Smooth muscle cell (in vitro differentiated cells): ENCODE measurements around the gene GNB1. TPM values are rescaled to one million over a fixed set of nuclear protein-coding genes. Genes with fewer than 3 reads are reported as not detected.

Experiments used
- DNase-seq: peaks from one replicate; lab custom pipeline; 2025; ENCODE audit not compliant: unreplicated experiment; lab: John Stamatoyannopoulos, UW
- H2AFZ ChIP-seq: fragments of 200-600 bp; sonication (generic); 2 replicates; pipeline ENCODE4 v1.6.0; 2016; ENCODE audit warnings: antibody characterized with exemption, low read depth, mild to moderate bottlenecking
- H3F3A ChIP-seq: fragments of 200-600 bp; sonication (generic); 2 replicates; pipeline ENCODE4 v1.6.0; 2017; ENCODE audit warnings: antibody characterized with exemption, low read depth
- H3K27ac ChIP-seq: fragments of 200-600 bp; sonication (generic); 2 replicates; pipeline ENCODE4 v1.5.1; 2016; ENCODE audit warnings: low read depth, mild to moderate bottlenecking
- H3K27me3 ChIP-seq: fragments of 200-600 bp; sonication (generic); 2 replicates; pipeline ENCODE4 v1.6.1; 2016; ENCODE audit warnings: low read depth, mild to moderate bottlenecking
- H3K36me3 ChIP-seq: fragments of 200-600 bp; sonication (generic); 2 replicates; pipeline ENCODE4 v1.5.1; 2016; ENCODE audit warnings: low read depth
- H3K4me1 ChIP-seq: fragments of 200-600 bp; sonication (generic); 2 replicates; pipeline ENCODE4 v1.5.1; 2016; ENCODE audit warnings: low read depth
- H3K4me2 ChIP-seq: fragments of 200-600 bp; sonication (generic); 2 replicates; pipeline ENCODE4 v1.6.0; 2016; ENCODE audit warnings: mild to moderate bottlenecking
- H3K4me3 ChIP-seq: fragments of 200-600 bp; sonication (generic); 2 replicates; pipeline ENCODE4 v1.5.1; 2016; ENCODE audit warnings: mild to moderate bottlenecking
- H3K79me2 ChIP-seq: fragments of 200-600 bp; sonication (generic); 2 replicates; pipeline ENCODE4 v1.6.0; 2016; ENCODE audit warnings: low read depth, mild to moderate bottlenecking
- H3K9ac ChIP-seq: fragments of 200-600 bp; sonication (generic); 2 replicates; pipeline ENCODE4 v1.6.0; 2016; ENCODE audit warnings: low read depth
- H3K9me3 ChIP-seq: fragments of 200-600 bp; sonication (generic); replicated peaks from 2 replicates; pipeline ENCODE4 v1.5.1; 2016; ENCODE audit warnings: low read depth
- H4K20me1 ChIP-seq: fragments of 200-600 bp; sonication (generic); 2 replicates; pipeline ENCODE4 v1.6.0; 2016; ENCODE audit warnings: low read depth
- WGBS: methylation state at CpG from one replicate; pipeline ENCODE4 v1.1.7; 2016; ENCODE audit warnings: low lambda C conversion rate; 5-methylcytosine and 5-hydroxymethylcytosine counted together
- polyA plus RNA-seq: library from polyadenylated mRNA; unstranded; fragments of >200 nt; fragmentation: Nextera tagmentation; extraction: Ambion mirVana; gene quantifications from 2 replicates; pipeline ENCODE4 v1.2.1, GENCODE V29; 2016
- total RNA-seq: library from RNA; depleted of rRNA; stranded (reverse); fragments of >200 nt; gene quantifications from 2 replicates; pipeline ENCODE4 v1.2.3, GENCODE V29; 2014
- TF ChIP-seq, protein P1 (sequence below): fragments of 200-600 bp; sonication (generic); IDR thresholded peaks from 2 replicates; pipeline ENCODE4 v1.5.1; 2017; ENCODE audit warnings: borderline replicate concordance, mild to moderate bottlenecking, antibody characterized with exemption; ENCODE audit not compliant: insufficient read depth, poor library complexity, severe bottlenecking

GNB1 gene
- total and polyA plus RNA-seq, 2 experiments from 2014 or later, result 208 to 293 TPM

DNA sequence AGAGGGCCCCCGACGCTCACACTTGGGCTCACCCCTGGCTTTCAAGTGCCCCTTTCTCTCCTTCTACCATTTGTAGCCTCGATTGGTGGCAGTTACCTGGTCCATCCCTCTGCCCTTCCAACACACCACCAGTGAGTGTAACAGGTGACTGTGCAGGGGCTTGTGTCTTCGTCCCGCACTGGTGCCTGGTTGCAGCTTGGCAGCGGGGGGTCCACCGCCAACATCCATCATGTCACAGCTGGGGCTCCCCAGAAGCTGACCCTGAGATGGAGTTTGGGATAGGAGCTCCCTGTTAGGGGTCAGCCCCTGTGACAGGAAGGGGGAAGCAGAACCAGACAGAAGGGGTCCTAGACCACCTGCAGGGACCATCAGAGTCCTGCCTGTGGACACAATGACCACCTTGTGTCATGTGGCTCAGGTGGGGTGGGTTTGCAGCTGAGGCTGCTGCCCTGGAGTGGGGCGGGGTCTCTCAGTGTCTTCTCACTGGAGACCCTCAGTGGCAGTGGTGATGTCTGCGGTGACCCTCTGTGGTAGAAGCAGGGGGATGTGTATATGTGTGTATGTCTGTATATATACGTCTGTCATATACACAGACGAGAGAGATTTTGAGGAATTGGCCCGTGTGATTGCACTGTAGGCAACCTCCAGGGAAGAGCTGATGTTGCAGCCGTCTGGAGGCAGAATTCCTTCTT, 20.6 kb upstream of the GNB1 start:
- Histone ChIP-seq H4K20me1 (no peaks in the 10 kb centered on the region), H3K79me2 (peaks cover 8% of the 10 kb centered on the region), H3K27me3 (no peaks in the 10 kb centered on the region), H3F3A (no peaks in the 10 kb centered on the region), H3K36me3 (no peaks in the 10 kb centered on the region), H3K4me2 (no peak overlapping the region), H3K9me3 (no peaks in the 10 kb centered on the region), H3K4me3 (no peak overlapping the region), H3K4me1 (peaks cover 8% of the 10 kb centered on the region), H2AFZ (no peak overlapping the region), H3K27ac (no peak overlapping the region), H3K9ac (no peak overlapping the region)
- no peak for DNase-seq
- TF ChIP-seq, protein P1, sequence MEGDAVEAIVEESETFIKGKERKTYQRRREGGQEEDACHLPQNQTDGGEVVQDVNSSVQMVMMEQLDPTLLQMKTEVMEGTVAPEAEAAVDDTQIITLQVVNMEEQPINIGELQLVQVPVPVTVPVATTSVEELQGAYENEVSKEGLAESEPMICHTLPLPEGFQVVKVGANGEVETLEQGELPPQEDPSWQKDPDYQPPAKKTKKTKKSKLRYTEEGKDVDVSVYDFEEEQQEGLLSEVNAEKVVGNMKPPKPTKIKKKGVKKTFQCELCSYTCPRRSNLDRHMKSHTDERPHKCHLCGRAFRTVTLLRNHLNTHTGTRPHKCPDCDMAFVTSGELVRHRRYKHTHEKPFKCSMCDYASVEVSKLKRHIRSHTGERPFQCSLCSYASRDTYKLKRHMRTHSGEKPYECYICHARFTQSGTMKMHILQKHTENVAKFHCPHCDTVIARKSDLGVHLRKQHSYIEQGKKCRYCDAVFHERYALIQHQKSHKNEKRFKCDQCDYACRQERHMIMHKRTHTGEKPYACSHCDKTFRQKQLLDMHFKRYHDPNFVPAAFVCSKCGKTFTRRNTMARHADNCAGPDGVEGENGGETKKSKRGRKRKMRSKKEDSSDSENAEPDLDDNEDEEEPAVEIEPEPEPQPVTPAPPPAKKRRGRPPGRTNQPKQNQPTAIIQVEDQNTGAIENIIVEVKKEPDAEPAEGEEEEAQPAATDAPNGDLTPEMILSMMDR, result no peak
- 94% methylated on average over 13 of the region's 13 CpGs for WGBS

DNA sequence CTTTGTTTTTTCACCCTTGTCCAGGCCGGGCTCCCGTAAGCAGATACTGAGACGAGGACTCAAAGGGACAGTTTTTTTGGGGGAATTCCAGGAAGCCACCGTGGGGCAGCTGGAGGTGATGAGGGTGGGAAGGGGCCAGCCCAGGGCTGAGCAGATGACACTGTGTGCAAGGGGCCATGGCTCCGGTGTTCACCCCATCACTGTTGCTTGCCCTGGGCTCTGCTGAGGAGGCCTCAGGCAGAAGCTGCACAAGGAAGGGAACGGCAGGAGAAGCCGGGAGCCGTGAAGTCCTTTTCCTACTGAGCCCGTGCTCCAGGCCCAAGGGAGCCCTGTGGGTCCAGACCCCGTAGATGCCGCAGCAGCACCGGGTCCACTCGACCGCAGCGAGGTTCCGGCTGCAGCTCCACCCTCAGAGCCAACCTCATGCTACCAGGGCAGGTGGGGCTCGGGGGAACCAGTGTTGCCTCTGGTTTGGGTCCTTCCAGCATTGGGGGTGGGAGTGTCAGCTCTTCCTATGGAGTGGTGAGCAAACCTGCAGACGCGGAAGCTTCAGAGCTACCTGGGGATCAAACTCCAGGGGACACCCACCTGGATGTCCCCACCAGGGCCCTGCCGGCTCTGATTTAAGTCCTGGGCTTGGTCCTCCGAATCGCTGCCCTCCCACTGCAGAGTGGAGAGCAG, 19.9 kb upstream of the GNB1 start:
- H3F3A ChIP-seq, result no peaks in the 10 kb centered on the region
- peaks cover 8% of the 10 kb centered on the region for H3K79me2 ChIP-seq
- peaks cover 8% of the 10 kb centered on the region for H3K4me1 ChIP-seq
- H4K20me1 ChIP-seq, result no peaks in the 10 kb centered on the region
- TF ChIP-seq, protein P1, result no peak
- H3K4me2 ChIP-seq, result no peak overlapping the region
- H3K9ac ChIP-seq, result no peak overlapping the region
- no peak for DNase-seq
- no peak overlapping the region for H3K27ac ChIP-seq
- H3K36me3 ChIP-seq, result no peaks in the 10 kb centered on the region
- no peaks in the 10 kb centered on the region for H3K27me3 ChIP-seq
- 98% methylated on average over 22 of the region's 22 CpGs for WGBS
- no peaks in the 10 kb centered on the region for H3K9me3 ChIP-seq
- no peak overlapping the region for H3K4me3 ChIP-seq
- no peak overlapping the region for H2AFZ ChIP-seq

DNA sequence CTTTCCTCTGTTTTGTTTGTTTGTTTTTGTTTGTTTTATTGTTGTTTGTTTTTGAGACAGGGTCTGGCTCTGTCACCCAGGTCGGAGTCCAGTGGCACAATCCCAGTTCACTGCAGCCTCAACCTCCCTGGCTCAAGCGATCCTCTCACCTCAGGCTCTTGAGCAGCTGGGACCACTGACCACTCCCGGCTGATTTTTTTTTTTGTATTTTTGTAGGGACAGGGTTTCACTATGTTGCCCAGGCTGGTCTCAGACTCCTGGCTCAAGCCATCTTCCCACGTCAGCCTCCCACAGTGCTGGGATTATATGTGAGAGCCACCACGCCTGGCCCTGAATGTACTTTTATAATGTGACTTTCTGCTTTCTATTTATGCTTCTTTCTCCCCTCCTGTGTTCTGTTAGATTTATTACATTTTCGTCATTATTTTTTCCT, 19.2 kb upstream of the GNB1 start:
- Histone ChIP-seq H2AFZ (no peak overlapping the region), H3K79me2 (peaks cover 8% of the 10 kb centered on the region), H3F3A (no peaks in the 10 kb centered on the region), H4K20me1 (no peaks in the 10 kb centered on the region), H3K9ac (peak overlapping the region; percentile 44), H3K4me3 (peak overlapping the region; percentile 86), H3K36me3 (no peaks in the 10 kb centered on the region), H3K27ac (peak overlapping the region; percentile 65), H3K27me3 (no peaks in the 10 kb centered on the region), H3K9me3 (no peaks in the 10 kb centered on the region), H3K4me1 (peaks cover 8% of the 10 kb centered on the region), H3K4me2 (peak overlapping the region; percentile 83)
- no peak for DNase-seq
- TF ChIP-seq, protein P1, result no peak
- 66% methylated on average over 6 of the region's 6 CpGs for WGBS
